CD4-positive, alpha-beta T cell treated with Interleukin-15 for 4 hours (primary cell): ENCODE data around the gene SLC45A3.
A peak's percentile ranks its signal among the peaks of the same experiment; 100 is the strongest.

Source experiments
- DNase-seq: peaks from one replicate; pipeline ENCODE4 v3.0.0-alpha.2; 2020; ENCODE audit warnings: low spot score

Gene SLC45A3

DNA sequence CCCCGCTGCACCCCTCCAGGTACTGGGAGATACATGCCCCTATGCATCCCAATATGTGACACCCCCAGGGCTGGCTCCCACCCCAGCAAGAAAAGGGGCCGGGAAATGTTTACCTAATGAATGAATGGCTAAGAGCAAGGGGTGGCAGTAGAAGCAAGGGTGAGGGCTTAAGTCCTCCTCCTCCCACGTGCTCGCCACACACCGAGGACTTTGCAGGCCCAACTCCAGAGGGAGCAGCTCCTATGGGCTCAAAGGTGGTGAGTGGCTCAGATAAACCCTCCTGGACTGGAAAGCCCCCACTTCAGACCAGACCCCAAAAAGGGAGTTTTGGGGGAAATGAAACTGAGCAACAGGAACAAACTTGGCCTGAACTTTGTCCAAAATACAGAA lies 11.4 kb downstream of the SLC45A3 start:
- no peak for DNase-seq

DNA sequence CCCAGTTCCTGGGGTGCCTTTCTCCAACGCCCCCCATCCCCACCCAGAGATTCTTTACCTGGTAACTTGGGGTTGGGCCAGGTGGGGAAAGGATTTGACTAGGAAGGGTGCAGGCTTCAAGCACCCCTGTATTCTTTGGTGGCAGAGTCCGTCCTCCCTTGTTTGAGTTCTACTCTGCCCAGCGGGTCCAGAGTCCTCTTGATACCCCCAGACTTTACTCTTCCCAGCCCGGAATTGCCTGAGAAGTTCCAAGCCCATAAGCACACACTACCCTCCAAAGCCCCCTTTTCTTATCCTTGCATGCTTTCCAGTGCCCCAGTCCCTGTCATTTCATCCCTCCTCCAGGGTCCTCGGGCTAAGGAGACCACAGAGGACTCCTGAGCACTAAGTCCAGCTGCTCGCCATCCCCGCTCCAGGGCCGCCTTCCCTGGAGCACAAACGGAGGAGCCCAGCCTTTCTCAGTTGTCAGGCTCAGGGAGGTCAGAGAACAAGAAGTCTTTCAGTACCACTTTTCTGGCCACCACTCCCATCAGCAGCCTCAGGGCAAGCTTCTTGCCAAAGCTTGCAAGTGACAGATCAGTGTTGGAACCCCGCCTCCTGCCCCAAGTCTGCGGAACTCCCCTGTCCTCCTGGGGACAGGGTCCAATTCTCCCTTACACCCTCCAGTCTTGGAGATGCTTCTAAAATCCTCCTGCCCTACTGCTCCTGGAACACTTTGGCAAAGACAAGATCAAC lies 12.2 kb downstream of the SLC45A3 start:
- no peak for DNase-seq

DNA sequence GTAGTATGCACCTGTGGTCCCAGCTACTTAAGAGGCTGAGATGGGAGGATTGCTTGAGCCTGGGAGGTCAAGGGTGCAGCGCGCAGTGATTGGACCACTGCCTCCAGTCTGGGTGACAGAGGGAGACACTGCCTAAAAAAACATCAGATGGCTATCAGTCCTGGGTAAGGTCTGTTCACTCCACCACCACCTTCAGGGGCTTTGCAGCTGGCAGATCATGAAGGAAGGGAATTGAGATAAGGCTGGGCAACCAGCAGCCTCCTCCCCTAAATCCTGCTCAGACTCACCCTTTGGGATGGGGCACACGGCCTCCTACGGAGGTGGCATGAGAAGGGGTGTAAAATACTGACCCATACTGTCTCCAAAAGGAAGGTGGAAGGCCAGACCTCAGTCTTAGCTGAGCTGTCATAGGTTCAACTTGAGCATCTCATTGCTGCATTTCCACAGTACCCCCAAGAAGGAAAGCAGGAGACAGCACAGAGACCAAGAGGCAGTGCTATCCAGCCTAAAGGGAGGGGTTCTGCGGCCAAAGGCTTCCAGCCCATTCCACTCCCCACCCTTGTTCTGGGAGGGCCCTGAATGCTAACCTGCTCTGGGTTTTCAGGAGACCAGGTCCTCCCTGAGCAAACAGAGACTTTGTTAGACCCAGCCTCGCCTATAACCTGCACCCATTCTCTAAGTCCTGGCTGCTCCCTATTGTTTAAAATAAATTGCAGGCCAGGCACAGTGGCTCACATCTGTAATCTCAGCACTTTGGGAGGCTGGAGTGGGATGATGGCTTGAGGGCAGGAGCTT lies 13.7 kb downstream of the SLC45A3 start:
- DNase-seq = no peak

DNA sequence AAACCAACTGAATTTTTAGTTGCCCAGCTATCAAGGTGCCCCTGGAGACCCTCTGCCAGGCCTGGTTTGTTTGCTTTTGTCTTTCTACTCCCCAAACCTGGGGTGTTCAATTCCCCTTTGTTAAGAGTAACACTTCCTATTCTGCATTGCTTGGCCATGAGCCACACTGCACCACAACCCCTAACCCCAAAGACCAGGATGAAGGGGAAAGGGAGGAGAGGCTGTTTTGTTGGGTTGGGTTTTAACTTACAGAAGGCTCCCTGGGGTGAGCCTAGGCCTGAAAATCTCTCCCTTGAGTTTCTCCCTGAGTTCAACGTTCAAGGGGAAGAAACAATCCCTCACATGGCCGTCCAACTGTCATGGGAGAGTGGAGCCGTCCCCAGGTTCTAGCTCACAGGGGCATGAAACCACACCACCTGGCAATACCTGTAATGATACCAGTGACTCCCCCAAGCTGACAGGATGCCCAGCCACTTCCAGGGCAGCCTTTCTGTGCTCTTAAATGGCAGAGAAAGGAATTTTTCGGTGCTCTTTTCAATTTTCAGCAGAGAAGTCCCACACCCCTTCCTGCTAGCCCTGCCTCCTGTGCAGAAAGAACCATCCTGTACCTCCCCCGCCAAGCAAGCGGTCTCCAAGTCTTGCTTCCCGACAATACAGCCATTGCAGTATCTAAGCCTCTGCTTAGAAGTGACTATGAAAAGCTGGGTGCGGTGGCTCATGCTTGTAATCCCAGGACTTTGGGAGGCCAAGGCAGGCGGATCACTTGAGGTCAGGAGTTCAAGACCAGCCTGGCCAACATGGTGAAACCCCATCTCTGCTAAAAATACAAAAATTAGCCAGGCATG lies 14.9 kb downstream of the SLC45A3 start:
- DNase-seq = no peak

DNA sequence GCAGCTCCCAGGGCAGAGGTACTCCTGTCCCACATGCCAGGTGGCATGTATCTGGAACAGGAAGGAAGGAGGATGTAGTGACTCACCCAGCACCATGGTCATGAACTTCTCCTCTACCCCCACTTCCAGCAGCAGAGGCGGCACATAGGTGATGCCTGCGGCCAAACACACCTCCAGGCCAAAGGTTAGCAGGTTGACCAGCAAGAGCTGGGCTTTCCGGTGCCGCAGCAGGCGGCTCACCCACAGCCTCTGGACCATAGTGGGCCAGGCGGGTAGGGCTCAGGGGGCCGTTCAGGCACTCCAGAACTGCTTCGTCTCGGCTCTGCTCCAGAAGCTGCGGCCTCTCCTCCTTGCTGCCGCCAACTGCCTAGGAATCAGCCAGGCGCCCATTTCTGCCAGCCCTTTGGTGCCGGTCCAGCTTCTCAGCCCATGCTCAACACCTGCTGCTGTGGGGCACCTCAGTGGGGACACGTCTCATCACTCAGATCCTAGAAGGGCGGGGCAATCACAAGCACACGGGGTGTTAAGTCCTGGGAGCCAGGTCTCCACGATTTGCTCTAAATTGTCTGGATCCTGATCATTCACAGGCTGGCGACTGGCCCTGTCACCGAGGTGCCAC lies 15.8 kb downstream of the SLC45A3 start:
- DNase-seq = no peak

DNA sequence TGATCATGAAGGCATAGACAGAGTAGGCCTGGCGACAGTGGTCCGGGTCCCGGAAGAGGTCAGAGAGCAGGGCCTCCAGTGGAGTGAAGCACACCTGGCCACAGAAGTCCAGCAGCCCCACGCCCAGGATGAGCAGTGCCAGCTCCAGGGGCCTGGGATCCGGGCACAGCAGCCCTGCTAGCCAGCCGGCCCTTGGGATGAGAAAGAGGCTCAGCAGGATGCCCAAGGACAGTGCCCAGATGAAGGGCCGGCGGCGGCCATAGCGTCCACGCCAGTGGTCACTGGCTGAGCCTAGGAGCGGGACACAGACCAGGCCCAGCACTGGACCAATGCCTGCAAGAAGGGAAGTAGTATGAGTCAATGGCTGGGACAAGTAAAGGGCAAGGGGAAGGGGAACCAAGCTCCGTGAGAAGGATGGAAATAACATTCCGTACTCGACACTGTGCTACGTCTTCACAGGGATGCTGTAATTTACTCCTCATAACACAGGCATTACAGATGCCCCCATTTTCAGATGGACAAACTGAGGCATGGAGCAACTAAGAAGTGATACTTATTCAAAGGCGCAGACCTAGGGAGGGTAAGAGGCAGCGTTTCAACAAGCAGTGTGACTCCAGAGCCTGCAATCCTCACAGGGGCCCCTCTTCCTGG lies 16.9 kb downstream of the SLC45A3 start:
- no peak for DNase-seq

DNA sequence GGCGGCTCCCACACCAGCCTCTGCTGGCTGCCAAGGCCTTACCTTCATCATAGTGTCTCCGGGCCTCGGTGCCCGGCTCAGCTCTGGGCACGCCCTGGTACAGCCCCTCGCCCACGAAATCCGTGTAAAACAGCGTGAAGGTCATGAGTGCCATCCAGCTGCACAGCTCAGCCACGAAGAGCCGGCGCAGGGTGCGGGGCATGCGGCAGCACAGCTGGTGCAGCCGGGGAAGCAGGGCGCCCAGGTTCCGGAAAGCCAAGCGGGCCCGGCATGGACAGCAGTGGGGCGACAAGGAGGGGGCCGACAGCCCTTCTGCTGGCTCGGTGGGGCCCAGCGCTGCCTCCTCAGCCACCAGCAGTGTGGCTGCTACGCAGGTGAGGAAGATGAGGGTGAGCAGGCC lies 17.5 kb downstream of the SLC45A3 start:
- DNase-seq = no peak

DNA sequence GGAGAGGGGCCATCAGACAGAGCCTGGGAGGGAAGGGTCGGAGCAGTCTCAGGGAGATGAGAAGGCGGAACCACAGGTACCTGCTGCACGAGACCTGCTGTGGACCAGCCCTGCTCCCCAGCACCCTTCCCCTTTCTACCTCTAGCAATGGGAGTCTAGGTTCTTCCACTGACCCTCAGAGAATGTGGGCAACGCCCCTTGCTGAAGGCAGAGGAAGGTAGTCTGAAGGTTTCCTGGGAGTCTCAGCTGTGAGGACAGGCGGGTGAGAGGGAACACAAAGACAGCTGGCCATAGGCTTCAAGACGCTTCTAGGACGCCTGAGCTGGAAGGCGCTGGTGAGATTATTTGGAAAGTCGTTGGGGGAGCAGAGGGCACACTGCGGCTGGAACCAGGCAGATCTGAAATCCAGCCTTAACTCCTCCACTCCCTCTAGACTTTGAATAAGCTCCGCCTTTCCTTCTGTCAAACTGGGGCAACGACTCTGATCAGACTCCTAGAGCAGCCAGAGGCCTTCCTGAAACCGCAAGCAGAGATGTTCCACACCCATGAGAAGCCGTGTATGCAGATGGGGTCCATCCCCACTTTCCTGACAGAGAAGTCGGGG lies 18.1 kb downstream of the SLC45A3 start:
- no peak for DNase-seq

DNA sequence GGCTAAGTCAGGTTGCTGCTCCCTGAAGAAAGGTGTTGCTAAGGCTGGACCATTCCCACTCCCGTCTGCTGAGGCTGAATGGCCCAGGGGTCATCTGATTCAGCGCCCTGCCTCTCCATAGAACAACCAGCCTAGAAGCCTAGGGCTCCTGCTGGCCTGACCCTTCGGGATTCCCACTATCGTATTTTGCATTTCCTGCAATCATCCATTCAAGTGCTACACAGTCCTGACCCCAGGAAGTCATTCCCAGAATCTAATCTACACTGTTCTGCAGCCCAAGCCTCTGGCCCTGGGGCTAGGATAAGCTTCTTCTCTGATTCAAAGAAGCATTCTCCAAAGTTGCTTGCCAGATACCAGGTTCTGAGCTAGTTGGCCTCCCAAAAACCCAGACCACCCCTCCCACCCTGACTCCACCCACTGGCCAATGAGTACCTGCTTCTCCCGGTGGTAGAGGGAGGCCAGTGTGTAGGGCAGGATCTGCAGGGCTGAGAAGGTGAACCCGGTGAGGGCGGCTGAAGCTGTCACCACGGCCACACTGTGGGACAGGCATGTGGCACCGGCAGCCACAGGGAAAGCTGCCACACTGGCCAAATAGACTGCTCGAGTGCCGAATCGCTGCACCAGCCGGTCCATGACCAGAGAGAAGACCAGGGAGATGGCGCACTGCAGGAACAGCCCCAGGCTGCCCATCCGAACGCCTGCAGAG lies 18.7 kb downstream of the SLC45A3 start:
- DNase-seq = no peak

DNA sequence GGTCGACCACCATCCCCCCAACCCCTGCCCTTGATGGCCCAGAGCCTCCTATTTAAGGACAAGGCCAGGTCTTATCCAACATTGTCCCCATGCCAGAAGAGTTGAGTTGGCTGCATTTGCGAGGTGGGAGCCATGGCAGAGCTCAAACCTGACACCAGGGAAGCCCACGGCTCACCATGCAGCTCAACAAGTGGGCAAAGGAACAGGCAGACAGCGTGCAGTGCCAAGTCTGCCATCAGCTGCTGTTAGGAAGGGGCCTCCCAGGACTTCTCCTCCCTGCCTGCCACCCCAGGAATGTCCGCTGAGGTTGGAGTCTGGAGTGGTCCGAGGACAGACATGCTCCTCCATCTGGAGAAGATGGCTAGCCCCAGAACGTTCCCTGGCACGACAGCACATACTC lies 19.9 kb downstream of the SLC45A3 start:
- DNase-seq = no peak

DNA sequence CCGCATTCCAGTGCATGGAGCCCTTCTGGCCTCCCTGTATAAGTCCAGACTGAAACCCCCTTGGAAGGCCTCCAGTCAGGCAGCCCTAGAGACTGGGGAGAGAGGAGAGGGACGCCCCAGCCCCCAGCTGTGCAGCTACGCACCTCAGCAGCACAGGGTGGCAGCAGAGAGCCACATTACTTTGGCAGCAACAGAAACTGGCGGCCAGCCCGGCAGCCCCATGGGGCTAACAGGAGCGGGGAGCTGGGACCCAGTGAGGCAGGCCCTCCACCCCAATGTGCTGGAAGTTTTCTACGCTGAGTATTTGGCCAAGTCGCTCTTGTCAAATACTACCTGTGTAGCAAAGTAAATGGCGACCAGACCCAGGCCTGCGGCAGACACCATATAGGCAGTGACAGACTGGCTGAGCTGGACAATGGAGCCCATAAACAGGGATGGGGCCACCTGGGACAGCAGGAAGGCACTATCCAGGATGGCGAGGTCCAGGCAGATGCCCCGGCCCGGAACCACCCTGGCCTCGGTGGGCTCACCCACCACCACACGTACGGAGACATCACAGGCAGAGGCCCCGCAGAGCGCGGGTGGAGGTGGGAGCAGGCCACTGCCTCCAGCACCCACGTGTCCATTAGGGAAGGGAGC lies 21.2 kb downstream of the SLC45A3 start:
- DNase-seq = peak; percentile 71

DNA sequence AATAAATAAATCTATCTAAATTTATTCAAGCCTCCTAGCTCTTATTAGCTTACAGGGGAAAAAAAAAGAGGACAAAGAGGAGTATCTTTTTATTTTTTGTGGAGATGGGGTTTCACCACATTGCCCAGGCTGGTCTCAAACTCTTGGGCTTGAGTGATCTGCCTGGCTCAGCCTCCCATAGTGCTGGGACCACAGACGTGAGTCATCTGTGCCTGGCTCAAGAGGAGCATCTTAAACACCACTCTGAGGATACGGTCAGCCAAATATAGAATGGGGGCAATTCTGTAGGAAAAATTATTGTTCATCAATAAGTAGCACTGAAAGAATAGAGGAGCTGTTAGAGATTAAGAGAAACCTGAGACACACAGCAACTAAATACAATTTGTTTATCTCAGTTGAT lies 24.1 kb downstream of the SLC45A3 start:
- no peak for DNase-seq

DNA sequence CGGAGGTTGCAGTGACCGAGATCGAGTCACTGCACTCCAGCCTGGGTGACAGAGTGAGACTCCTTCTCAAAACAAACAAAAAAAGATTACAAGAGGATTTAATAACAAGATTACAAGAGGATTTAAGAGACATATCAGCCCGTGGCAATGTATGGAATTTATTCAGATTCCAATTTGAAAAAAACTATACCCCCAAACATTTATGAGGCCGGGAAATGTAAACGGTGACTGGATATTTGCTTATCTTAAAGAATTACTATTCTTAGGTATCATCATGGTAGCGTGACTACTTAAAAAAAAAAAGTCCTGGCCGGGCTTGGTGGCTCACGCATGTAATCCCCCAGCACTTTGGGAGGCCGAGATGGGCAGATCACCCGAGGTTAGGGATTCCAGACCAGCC lies 27.3 kb downstream of the SLC45A3 start:
- DNase-seq = no peak

DNA sequence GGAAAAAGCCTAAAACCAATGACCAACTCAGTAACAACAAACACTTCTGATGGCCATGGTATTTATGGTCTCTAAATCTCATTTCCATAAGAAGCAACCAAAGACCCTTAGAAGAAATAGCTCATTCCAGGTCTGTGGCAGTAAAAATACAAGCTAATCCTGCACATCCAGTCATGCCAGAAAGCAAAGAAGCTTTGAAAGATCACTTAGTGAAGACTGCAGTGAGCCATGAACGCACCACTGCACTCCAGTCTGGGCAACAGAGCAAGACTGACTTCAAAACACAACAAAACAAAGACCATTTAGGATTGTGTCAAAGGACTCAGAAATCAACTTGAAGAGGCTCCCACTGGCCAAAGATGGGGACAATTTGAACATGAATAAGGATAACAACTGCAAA lies 30.1 kb downstream of the SLC45A3 start:
- DNase-seq = no peak

DNA sequence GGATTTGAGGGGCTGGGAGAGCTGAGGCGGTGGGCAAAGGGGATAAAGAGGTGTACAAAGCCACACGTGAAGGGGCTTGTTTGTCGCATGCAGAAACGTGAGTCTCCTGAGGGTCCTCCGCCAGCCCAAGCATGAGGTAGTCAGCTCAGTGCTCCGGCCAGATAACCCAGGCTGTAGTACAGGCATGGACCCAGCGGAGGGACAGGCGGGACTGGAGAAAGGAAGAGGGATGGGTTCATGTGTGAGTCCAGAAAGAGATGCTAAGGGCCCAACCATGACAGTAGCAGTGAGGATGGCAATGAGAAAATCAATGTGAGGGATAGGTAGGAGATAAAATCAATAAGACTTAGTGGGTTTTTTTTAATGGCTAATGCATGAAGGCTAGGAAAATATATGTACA lies 34.8 kb downstream of the SLC45A3 start:
- no peak for DNase-seq

DNA sequence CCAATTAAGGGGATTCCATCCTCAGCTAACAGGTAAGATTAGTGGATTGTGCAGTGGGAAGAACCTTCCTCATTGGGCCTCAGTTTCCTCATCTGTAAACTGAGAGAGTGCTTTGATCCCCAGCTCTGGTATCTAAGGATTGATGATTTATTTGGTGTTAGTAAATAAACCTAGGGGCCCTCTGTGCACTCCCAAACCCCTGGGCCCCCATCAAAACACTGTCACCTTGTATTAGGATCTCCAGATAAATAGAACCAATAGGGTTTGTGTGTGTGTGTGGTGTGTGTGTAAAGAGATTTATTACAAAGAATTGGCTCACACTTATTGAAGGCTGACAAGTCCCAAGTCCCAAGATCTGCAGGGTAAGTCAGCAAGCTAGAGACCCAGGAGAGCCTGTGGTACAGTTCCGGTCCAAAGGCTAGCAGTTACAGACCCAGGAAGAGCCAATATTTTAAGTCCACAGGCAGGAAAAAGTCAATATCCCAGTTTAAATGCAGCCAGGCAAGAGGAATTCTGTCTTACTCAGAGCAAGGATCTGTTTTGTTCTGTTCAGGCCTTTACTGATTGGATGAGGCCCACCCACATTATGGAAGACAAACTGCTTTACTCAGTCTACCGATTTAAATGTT lies 37.5 kb downstream of the SLC45A3 start:
- no peak for DNase-seq

DNA sequence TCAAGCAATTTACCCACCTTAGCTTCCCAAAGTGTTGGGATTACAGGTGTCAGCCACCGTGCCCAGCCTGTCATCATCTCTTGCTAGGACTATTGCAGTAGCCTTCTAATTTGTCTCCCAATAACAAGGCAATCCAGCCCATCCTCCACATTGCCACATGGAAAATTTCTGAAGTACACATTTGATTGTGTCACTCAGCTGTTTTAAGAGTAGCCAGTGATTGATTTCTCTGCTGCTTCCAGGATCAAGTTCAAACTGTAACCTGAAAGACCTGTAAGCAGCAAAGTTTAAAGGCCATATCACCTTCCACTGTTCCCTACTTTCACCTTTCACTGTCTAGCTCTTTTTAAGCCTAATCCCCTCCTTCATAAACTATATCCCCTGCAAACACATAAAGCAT lies 40.7 kb downstream of the SLC45A3 start:
- DNase-seq = no peak

DNA sequence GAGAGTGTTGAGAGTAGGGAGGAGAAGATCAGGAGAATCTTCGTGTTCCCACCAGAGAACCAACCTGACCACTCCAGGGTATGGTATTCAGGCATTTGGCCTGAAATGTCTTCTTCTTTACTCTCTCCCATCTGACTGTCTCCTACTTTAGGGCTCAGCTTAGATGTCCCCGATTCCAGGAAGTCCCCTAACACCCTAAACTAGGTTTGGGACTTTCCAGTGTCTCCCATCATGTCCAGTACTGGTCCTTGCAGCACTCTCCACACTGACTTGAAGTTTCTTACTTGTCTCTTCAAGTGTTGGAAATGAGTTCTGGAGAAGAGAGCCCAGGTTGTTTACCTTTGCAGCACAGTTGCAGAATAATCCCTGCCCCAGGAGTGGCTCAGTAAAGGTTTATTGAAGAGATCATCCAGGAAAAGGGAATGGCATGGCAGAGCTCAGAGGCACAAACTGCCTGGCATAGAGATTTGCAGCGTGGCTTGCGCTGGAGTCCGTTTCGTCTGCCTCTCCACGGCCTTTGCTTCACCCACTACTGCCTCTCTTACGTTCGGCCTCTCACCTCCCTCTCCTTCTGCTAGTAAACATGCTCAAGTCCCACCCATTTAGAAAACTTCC lies 42.3 kb downstream of the SLC45A3 start:
- DNase-seq = no peak

DNA sequence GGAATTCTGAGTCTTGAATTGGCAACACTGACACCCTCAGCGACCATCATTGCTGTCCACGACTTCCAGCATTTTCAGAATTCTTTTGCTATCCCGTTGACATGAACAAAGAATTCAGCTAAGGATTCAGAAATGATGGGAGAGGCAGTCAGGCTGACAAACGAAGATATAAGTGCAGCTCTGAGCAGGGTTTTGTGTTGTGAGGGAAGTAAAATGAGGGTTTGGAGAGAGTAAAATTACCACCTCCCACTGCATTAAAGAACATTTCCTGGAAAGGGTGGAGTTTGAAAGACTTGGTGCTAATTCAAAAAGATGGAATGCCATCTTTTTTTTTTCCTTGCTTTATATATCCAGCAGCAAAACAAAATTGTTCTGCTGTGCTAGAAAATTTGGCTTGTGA lies 43.6 kb downstream of the SLC45A3 start:
- no peak for DNase-seq
